Skeletal muscle cell (primary cell): ENCODE results near the gene MED13.
A peak's percentile ranks its signal among the peaks of the same experiment; 100 is the strongest.
"Not testable (repeated sequence)": the region's sequence is repeated elsewhere in the genome, so short reads cannot be mapped to it uniquely, and the experiment has no call there.

Source experiments
- DNase-seq: peaks from one replicate; pipeline ENCODE4 v3.0.0-alpha.2; 2010; ENCODE audit warnings: low read depth
- H3K4me3 ChIP-seq: 2 replicates; pipeline ENCODE4 v1.5.1; 2011; ENCODE audit warnings: low read depth, mild to moderate bottlenecking, control low read depth, low read length, moderate library complexity

Gene MED13

DNA sequence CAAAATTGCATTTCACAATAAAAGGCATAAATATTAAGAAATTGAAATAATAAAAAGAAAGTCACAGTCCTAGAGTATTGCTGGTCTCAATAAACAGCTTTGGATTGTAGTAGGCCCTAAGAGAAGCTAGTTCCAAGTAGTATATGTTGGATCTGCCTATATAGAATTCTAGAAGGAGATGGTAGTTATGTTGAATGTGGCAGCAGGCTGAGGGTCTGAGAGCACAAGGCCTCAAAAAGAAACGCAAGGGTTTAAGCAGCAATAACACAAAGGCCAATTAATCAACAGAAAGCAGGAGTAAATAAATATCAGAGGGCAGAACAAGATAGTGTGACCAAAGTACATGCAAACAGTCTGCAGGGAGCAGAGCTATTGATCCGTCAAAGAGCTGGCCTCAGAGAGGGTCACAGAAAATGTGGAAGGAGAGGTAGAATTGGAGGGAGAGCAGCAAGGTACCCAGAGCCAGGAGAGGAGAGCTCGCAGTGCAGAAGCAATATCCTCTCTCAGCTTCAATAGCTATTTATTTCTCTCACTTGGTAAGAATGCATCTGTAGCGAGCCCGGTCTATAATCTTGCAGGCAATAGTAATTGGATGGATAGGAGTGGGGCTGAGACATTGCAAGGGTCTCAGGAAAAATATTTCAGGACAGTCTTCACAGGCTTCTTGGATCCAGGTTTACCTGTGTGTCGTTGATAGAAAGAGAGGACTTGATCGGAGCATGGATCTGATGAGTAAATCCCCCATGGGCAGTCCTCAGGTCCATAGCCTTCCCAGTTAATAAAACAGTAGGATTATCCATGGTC, 25.1 kb upstream of the MED13 start:
- no peak for DNase-seq
- H3K4me3 ChIP-seq, result no peak overlapping the region

DNA sequence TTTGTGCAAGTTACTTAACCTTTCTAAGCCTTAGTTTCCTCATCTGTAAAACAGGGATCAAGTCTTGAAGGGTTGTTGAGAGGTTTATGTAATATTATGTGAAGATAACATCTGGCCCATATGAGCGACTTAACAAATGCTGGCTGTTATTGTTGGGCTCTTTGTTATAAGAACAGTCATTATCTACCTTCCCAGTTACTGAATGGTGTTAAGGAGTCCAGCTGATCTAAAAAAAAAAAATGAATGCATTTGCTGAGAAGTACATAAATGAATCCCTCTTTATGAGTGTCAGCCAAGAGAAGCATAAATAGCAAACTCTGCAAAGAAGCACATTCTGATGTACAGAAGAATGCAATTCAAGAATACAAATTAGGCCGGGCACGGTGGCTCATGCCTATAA, 24.3 kb upstream of the MED13 start:
- H3K4me3 ChIP-seq, result no peak overlapping the region
- DNase-seq, result no peak

DNA sequence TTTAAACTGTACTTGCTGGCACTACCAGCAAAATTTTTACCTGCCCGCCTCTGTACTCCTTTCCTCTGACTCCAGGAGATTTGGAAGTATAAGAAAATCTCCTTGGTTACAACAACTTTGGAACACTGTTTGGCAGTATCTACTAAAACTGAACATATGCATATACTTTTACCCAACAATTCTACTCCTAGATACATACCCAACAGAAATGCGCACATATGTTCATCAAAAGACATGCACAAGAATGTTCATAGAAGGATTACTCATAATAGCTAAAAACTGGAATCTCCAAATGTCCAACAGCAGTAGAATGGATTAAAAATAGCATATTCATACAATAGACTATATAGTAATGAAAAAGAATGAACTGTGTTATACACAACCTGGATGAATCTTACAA, 21.7 kb upstream of the MED13 start:
- DNase-seq, result no peak
- no peak overlapping the region for H3K4me3 ChIP-seq

DNA sequence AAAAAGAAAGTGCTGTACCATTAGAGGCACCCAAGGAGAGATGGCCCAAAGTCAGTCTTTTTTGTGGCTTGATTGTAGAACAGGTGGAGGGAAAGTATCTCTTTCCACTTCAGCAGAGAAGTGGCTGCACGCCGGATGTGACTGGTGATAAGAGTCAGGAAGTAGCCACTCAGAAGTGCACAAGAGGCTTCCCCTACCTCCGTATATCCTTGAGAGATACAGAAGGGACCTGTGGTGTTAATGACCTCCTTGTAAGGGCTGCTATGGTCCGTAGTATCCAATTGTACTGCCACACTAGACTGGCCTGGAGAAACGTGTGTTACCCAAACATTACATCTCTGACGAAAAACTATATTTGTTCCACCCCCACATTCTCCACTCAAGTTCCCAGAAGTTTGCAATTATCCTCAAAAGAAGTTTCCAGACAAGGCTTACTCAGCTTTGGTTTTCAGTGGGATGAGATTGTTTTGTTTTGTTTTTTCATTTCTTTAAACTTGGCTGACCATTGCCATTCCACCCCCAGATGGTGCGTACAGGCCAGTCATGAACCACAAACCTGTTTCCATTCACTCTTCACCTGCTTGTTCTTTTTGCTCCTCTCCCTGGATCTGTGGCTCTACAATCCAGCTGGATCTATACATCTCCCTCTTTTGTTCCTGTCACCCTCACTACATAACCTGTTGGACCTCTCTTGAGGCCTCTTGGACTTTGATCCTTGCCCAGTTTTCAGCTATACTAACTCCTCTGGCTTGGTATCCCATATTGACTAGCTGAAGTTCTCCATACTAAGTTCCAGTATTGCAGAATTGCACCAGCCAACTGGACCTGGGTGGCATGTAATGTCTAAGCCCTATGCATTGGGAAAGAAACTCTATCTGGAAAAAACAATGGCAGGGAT, 20.7 kb upstream of the MED13 start:
- no peak overlapping the region for H3K4me3 ChIP-seq
- peak; percentile 25 for DNase-seq

DNA sequence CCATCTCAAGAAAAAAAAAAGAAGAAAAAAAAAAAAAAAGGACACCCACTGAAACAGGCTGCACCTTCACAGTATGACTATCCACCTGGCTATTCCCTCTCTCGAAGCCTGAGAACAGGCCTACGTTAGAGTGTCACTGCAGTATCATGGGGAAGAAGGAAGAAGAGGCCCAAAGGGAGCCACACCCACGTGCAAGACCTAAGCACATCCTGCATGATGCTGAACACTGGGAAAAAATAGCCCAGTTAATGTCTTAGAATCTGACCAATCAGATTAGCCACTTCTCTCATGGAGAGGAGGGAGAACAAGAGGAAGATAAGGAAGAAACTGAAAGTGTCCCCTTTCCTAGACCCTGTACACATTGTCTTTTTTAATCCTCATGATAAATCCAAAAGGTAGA, 19.5 kb upstream of the MED13 start:
- no peak for DNase-seq
- H3K4me3 ChIP-seq, result no peak overlapping the region

DNA sequence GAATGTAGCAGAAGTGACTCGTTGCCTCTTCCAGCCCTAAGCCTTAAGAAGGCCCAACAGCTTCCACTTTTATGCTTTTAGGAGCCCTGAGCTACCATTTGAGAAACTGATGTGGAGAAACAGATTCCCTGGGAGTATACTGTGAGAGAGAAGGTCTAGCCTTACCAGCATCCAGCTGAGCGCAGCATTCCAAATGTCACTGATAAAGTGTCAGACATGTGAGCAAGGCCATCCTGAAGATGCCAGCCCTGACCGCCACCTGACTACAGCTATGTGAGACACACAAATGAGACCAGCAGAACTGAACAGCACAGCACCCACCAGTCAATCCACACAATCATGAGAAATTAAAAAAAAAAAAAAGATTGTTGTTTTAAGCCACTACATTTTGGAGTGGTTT, 18.6 kb upstream of the MED13 start:
- H3K4me3 ChIP-seq, result no peak overlapping the region

DNA sequence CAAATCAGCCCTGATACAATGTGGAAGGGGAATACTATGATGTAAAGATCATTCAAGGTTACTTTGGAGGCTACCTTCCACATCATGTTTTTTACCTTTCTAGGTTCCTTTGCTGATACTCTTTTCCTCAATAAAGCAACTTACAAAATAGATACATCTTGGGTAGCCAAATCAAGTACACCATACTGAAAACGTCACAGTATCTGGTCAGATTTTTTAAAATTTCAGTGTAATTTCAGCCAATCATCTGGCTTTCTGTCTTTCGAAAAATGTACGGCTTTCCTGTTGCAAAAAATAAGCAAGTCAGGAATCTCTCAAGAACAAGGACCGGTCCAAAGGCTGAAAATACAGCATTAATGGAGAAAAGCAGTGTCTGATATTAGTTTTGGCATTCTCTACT, 15.6 kb upstream of the MED13 start:
- H3K4me3 ChIP-seq, result no peak overlapping the region
- no peak for DNase-seq

More for the DNA sequence above, 18.6 kb upstream of the MED13 start:
- no peak for DNase-seq

DNA sequence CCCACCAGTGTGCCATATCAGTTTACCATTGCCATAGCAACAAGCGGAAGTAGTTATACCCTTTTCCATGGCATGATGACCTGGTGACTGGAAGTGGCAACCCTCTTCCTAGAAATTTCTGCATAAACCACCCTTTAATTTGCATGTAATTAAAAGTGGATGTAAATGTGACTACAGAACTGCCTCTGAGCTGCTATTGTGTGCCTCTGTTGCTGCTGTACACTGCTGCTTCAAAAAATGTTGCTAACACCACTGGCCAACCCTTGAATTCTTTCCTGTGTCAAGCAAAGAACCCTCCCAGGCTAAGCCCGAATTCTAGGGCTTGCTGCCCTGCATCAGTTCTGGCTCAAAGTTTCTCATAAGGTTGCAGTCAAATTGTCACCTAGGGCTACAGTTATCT, 12.9 kb upstream of the MED13 start:
- no peak for DNase-seq
- no peak overlapping the region for H3K4me3 ChIP-seq

DNA sequence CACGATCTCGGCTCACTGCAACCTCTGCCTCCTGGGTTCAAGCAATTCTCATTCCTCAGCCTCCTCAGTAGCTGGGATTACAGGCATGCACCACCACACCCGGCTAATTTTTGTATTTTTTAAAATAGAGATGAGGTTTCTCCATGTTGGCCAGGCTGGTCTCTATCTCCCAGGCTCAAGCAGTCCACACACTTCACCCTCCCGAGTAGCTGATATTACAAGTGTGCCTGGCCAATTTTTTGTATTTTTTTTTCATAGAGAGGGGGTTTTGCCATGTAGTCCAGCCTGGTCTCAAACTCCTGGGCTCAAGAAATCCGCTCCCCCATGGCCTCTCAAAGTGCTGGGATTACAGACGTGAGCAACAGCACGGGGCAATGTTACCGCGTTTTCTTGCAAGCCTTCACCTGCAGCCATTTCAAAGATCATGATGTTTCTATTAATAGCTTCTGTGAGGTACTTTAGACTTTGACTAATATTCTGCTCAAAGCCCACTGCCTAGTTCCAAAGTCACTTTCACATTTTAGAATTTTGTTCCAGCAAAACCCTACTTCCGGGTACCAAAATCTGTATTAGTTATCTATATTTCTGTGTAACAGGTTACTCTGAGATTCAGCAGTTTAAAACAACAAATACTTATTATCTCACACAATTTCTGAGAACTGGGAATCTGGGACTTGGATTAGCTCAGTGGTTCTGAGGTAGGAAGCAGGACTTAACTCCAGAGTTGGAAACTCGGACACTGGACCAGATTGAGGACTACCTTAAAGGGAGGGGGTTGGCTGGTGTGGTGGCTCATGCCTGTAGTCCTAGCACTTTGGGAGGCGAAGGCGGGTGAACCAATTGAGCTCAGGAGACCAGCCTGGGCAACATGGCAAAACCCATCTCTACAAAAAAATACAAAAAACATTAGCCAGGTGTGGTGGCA, 12.0 kb upstream of the MED13 start:
- no peak overlapping the region for H3K4me3 ChIP-seq

DNA sequence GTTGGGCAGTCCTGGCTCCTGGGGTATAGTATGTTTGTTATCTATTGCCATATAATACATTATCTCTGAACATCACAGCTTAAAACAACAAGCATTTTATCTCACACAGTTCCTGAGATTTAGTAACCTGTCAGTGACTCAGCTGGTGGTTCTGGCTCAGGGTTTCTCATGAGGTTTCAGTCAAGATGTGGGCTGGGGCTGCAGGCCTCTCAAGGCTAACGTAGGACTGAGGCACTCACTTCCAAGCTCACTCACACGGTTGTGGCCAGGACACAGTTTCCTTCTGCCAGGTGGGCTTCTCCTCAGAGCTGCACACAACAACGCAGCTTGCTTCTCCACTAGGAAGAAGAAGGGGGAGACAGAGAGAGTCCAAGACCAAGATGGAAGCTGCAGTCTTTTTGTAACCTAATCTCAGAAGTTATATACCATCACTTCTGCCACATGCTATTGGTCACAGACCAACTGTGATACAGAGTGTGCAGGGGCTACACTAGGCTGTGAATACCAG, 10.3 kb upstream of the MED13 start:
- no peak overlapping the region for H3K4me3 ChIP-seq
- DNase-seq, result no peak

More for the DNA sequence above, 12.0 kb upstream of the MED13 start:
- DNase-seq, result no peak

DNA sequence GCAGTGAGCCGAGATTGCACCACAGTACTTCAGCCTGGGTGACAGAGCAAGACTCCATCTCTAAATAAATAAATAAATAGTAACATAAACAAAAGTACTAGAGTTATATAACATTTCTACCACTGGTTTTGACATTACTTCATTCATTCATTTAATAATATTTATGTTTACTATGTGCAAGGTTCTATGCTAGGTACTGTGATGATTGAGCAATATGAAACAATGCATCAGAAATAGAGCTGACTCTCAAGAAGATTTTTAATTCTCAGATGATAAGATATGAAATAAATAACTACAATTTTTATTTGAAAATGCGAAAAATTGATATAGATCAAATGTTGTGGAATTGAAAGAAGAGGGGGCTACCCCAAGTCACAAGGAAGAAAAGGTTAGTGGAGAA, 8.9 kb upstream of the MED13 start:
- H3K4me3 ChIP-seq, result no peak overlapping the region
- no peak for DNase-seq

DNA sequence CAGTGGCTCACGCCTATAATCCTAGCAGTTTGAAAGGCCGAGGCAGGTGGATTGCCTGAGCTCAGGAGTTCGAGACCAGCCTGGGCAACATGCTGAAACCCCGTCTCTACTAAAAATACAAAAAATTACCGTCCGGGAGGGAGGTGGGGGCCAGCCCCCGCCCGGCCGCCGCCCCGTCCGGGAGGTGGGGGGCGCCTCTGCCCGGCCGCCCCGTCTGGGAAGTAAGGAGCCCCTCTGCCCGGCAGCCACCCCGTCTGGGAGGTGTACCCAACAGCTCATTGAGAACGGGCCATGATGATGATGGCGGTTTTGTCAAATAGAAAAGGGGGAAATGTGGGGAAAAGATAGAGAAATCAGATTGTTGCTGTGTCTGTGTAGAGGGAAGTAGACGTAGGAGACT, 7.8 kb upstream of the MED13 start:
- not testable (repeated sequence) for H3K4me3 ChIP-seq, DNase-seq

DNA sequence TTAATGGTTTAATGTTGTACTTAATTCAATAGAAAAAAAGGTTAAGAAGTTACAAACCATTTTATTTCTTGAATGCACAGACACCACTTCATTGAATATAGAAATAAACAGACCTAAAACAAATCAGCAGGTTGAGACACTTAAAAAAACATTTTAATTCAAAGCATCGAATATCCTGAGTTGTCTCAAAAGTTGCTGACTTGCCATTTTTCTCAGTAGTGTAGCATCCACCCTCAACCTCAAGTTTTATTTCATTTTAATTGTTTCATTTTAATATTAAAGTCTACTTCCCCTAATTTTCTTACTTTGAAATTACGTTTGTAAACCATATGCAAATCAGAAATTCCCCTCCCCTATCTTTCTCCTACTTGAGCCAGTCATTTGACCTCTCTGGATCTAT, 5.8 kb upstream of the MED13 start:
- no peak for DNase-seq
- H3K4me3 ChIP-seq, result no peak overlapping the region

DNA sequence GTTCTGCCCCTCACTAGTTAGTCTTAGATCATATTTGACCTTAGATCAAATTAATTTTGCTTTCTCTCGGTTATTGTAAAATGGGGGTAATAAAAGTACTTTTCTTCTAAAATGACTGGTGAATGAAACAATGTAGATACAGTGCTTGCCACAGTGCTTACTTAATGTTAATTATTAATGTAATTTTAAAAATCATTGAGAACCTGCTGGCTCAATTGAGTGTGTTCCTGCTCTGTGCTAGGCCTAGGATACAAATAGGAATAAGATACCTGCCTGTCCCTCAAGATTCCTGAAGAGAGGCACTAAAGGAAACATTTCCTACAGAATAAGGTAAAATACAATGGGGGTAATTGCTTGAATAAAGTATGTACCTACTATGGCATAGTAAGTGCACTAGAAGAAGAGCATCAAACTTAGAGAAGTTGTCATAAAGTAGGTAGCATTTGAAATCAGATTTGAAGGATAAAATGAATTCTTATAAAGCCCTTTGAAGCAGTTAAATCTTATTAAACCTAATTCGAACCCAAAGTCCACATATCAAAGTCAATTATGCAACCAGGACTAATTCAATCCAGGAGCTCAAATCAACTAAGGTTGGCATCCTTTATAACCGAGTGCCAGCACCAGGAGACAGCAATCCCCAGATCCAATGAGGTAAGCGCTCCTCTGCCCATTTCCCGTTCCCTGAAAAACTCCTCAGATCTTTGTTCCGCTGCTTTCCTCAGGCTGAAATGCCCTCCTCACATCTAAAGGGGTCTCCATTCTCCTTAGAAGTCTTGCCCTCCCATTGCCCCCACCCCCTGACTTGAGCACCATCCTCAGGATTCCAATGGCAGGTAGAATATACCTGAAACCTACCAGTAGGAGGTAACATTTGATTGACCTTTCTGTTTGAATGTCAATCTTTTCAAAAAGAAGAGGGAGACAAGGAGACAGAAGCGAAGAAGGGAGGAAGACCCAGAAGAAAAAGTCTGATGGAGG, 2.4 kb upstream of the MED13 start:
- H3K4me3 ChIP-seq, result no peak overlapping the region
- DNase-seq, result no peak

DNA sequence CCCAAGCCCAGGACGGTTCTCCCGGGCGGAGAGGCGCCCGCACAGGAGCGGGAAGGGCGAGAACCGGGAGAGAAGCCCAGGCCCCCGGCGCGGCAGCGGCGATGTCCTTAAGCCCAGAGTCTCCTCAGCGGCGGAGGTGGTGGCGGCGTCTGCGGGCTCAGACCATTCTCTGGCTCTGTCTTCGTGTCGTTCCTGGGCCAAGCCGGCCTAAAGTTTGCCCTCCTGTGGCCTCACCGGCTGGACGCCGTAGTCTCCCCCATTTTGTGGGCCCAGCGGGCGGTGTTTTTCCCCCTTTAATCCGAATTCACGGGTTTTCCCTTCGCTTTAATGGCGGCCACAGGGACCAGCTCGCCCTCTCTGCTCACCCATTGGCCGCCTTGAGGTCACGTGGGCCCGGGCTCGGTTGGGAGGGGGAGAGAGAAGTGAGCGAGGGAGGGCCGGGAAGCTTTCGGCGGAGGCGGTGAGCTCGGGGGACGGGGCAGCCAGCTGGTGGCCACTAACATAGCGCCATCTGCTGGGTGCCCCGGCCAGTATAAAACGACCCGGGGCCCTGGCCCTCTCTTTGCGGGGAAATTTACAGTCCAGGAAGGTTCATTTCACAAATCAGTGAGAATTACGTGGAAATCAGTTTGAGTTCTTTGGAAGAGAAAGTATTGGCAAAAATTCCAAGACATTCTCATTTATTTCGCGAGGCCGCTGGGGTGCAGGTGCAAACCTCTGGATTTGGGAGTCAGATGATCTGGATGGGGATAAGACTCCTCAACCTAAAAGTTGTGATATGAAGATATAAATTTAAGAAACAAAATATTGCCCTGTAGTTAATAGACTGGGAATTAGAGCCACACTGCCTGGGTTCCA, 762 bp upstream of the MED13 start:
- peak overlapping the region; percentile 94 for H3K4me3 ChIP-seq
- DNase-seq, result peak; percentile 89

DNA sequence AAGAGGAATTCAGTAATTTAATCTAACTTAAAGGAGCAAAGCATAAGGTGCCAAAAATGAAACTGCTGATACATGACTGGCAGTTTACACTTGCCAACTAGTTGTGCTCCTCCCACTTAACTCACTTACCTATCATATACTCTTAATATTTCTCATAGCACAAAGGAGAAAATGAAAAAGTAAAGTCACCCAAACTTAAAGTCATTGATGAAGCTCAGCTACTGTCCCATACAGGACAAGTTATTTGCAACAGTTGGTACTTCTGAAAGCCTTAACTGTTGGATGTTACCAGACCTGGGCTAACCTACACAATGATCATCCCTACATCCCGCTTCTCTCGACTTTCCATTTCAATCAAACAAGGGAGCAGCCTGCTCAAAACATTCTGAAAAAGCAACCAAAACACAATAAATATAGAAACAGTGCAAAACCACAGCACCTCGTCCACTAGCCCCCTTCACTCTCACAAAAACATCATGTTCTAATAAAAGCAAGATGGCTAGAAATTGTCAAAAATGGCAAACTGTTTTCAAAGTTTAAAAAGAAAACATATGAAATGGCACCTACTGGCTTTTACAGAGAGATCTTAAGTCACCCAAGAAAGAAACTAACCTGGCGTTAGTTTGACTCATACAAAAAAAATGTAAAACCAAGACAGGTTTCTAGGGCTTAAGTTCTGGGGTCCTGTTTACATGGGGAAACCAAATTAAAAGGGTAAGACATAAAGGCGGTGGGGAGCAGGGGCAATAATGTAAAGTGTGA, 868 bp downstream of the MED13 start:
- peak overlapping the region; percentile 94 for H3K4me3 ChIP-seq
- DNase-seq, result no peak

DNA sequence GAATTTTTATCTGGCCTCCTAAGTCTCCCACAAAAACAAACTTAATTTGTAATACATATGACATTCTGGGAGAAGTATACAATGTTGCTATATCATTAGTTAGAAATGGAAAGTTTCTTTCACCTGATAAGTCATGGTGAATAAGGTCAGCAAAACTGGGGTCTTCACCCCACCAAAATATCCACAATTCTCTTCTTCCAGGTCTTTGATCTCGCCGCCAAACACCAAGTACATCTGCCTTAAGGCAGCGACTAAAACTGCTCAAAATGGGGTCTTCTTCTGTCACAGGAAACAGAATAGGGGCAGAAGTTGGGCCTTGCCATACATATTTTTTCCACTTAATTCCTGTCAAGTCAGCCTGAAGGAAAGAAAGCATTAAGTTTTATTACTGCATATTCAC, 2.1 kb downstream of the MED13 start:
- DNase-seq, result no peak
- peak overlapping the region; percentile 21 for H3K4me3 ChIP-seq
